Stimulated activated CD4-positive, alpha-beta T cell treated with anti-CD3 and anti-CD28 coated beads, Interleukin-1b, Interleukin-23, amount 100 ng/mL, for 1 hour (primary cell): ENCODE data around the gene VARS2.
"Not testable (repeated sequence)": the region's sequence is repeated elsewhere in the genome, so short reads cannot be mapped to it uniquely, and the experiment has no call there.

Experiments
- DNase-seq, 2 donors: peaks; one replicate each; pipeline ENCODE4 v3.0.0-alpha.2; 2020; ENCODE audit warnings: low read depth in 2 of 2

The VARS2 gene

GRCh38 chr6:30962716-30963115 lies 48.7 kb downstream of the VARS2 start:
- no peak for DNase-seq

GRCh38 chr6:30963641-30964040 lies 49.6 kb downstream of the VARS2 start:
- no peak for DNase-seq

GRCh38 chr6:30964075-30964474 lies 50.0 kb downstream of the VARS2 start:
- DNase-seq = no peak

GRCh38 chr6:30965140-30965601 lies 51.1 kb downstream of the VARS2 start:
- no peak for DNase-seq

- DNase-seq = no peak
Measured at GRCh38 chr6:30966154-30966553, 52.1 kb downstream of the VARS2 start.

- not testable (repeated sequence) for DNase-seq
Measured at GRCh38 chr6:30969171-30969570, 55.1 kb downstream of the VARS2 start.

GRCh38 chr6:30970946-30971345 lies 56.9 kb downstream of the VARS2 start:
- no peak for DNase-seq

- no peak for DNase-seq
Measured at GRCh38 chr6:30972816-30973215, 58.8 kb downstream of the VARS2 start.

GRCh38 chr6:30974490-30975252 lies 60.6 kb downstream of the VARS2 start:
- DNase-seq = no peak
